ENCODE data around the gene MAP2. TPM values are rescaled to one million over a fixed set of nuclear protein-coding genes. Genes with fewer than 3 reads are reported as not detected.

MAP2 gene
- total RNA-seq, 1 donor from 2014 or later: 6.9 TPM

- Mint-ChIP-seq H3K9me3 (no peaks in the 10 kb centered on the region), H3K4me1 (peaks cover 9% of the 10 kb centered on the region), H3K27me3 (ENCODE audit: low read depth) (no peaks in the 10 kb centered on the region), H3K36me3 (no peaks in the 10 kb centered on the region), H3K4me3 (no peak overlapping the region), H3K27ac (no peak overlapping the region)
- no peak for DNase-seq (ENCODE audit: low spot score in 2 of 2, unreplicated experiment in 2 of 2)
- TF ChIP-seq CTCF (IDR thresholded peaks at IDR 0.05; ENCODE audit: unreplicated experiment): no peak
Observed at GRCh38 chr2:209441541-209441940, 17.7 kb downstream of the MAP2 start.

- no peak for DNase-seq (ENCODE audit: low spot score in 2 of 2, unreplicated experiment in 2 of 2)
- Mint-ChIP-seq H3K36me3 (no peaks in the 10 kb centered on the region), H3K4me3 (no peak overlapping the region), H3K9me3 (no peaks in the 10 kb centered on the region), H3K27ac (peak overlapping the region; percentile 31), H3K27me3 (ENCODE audit: low read depth) (no peaks in the 10 kb centered on the region), H3K4me1 (peaks cover 9% of the 10 kb centered on the region)
- TF ChIP-seq CTCF (IDR thresholded peaks at IDR 0.05; ENCODE audit: unreplicated experiment): no peak
Observed at GRCh38 chr2:209442939-209443338, 19.1 kb downstream of the MAP2 start.

- TF ChIP-seq CTCF (IDR thresholded peaks at IDR 0.05; ENCODE audit: unreplicated experiment): no peak
- Mint-ChIP-seq H3K9me3 (no peaks in the 10 kb centered on the region), H3K27ac (no peak overlapping the region), H3K36me3 (no peaks in the 10 kb centered on the region), H3K27me3 (ENCODE audit: low read depth) (no peaks in the 10 kb centered on the region), H3K4me3 (no peak overlapping the region), H3K4me1 (peaks cover 9% of the 10 kb centered on the region)
- no peak for DNase-seq (ENCODE audit: low spot score in 2 of 2, unreplicated experiment in 2 of 2)
Observed at GRCh38 chr2:209445485-209445884, 21.6 kb downstream of the MAP2 start.

- no peaks in the 10 kb centered on the region for H3K4me1 Mint-ChIP-seq
- H3K27ac Mint-ChIP-seq: no peak overlapping the region
- TF ChIP-seq CTCF (IDR thresholded peaks at IDR 0.05; ENCODE audit: unreplicated experiment): no peak
- no peaks in the 10 kb centered on the region for H3K36me3 Mint-ChIP-seq
- no peaks in the 10 kb centered on the region for H3K27me3 Mint-ChIP-seq (ENCODE audit: low read depth)
- no peaks in the 10 kb centered on the region for H3K9me3 Mint-ChIP-seq
- DNase-seq (ENCODE audit: low spot score in 2 of 2, unreplicated experiment in 2 of 2): no peak
- no peak overlapping the region for H3K4me3 Mint-ChIP-seq
Observed at GRCh38 chr2:209451209-209451834, 27.5 kb downstream of the MAP2 start.

- no peak for TF ChIP-seq CTCF (IDR thresholded peaks at IDR 0.05; ENCODE audit: unreplicated experiment)
Observed at GRCh38 chr2:209456489-209456888, 32.6 kb downstream of the MAP2 start.

More at GRCh38 chr2:209456489-209456888, 32.6 kb downstream of the MAP2 start:
- Mint-ChIP-seq H3K4me1 (peaks cover 9% of the 10 kb centered on the region), H3K9me3 (no peaks in the 10 kb centered on the region), H3K27me3 (ENCODE audit: low read depth) (no peaks in the 10 kb centered on the region), H3K27ac (no peak overlapping the region), H3K36me3 (no peaks in the 10 kb centered on the region), H3K4me3 (no peak overlapping the region)
- no peak for DNase-seq (ENCODE audit: low spot score in 2 of 2, unreplicated experiment in 2 of 2)
